ENCODE data around the gene ZNF77. TPM values are rescaled to one million over a fixed set of nuclear protein-coding genes. Genes with fewer than 3 reads are reported as not detected.
"Not testable (repeated sequence)": the region's sequence is repeated elsewhere in the genome, so short reads cannot be mapped to it uniquely, and the experiment has no call there.

ZNF77 gene
- total and polyA plus RNA-seq, 7 donors, result 0.84 to 2.4 (median 1.4) TPM

- intact Hi-C loops (cut with DNase I), result no loop called here
- no peak for ATAC-seq
Observed at GRCh38 chr19:2906631-2907195, 38.1 kb downstream of the ZNF77 start.

GRCh38 chr19:2905918-2906519 is 38.8 kb downstream of the ZNF77 start:
- Histone ChIP-seq H3K27ac (no peak overlapping the region), H3K4me3 (no peak overlapping the region), H3K4me1 (no peaks in the 10 kb centered on the region), H3K9me3 (no peaks in the 10 kb centered on the region), H3K27me3 (ENCODE audit: insufficient read depth in 3 of 3, low read length in 2 of 3) (no peaks in the 10 kb centered on the region), H3K36me3 (ENCODE audit: insufficient read depth in 1 of 2, low read depth in 1 of 2) (no peaks in the 10 kb centered on the region)
- DNase-seq, result no peak
- WGBS, 3 donors, result 87 to 90% (median 90%) methylated on average over 11 of the region's 11 CpGs
- no peak for ATAC-seq
- intact Hi-C loops (cut with DNase I), result no loop called here
- no peak for TF ChIP-seq CTCF (IDR thresholded peaks at IDR 0.05)

More at GRCh38 chr19:2906631-2907195, 38.1 kb downstream of the ZNF77 start:
- TF ChIP-seq CTCF (IDR thresholded peaks at IDR 0.05), result no peak
- no peaks in the 10 kb centered on the region for H3K36me3 ChIP-seq (ENCODE audit: insufficient read depth in 1 of 2, low read depth in 1 of 2)
- no peaks in the 10 kb centered on the region for H3K4me1 ChIP-seq
- no peak for DNase-seq
- no peak overlapping the region for H3K27ac ChIP-seq
- H3K4me3 ChIP-seq, result no peak overlapping the region
- H3K9me3 ChIP-seq, result no peaks in the 10 kb centered on the region
- H3K27me3 ChIP-seq (ENCODE audit: insufficient read depth in 3 of 3, low read length in 2 of 3), result no peaks in the 10 kb centered on the region
- 86 to 90% (median 87%) methylated on average over 20 of the region's 20 CpGs for WGBS, 3 donors

- not testable (repeated sequence) for H3K4me1 ChIP-seq; H3K27ac ChIP-seq; H3K27me3 ChIP-seq (ENCODE audit: insufficient read depth in 3 of 3, low read length in 2 of 3); DNase-seq; H3K36me3 ChIP-seq (ENCODE audit: insufficient read depth in 1 of 2, low read depth in 1 of 2); ATAC-seq; H3K4me3 ChIP-seq; H3K9me3 ChIP-seq
- WGBS, 3 donors, result 82 to 95% (median 89%) methylated on average over 13 of the region's 13 CpGs
- intact Hi-C loops (cut with DNase I), result loop anchor here in 1 of 2 donors (5.0 kb wide), 1 partner anchor 39 kb away; the partner anchor contains the start of gene ZNF77
Observed at GRCh38 chr19:2903326-2903725, 41.4 kb downstream of the ZNF77 start.

- intact Hi-C loops (cut with DNase I), result loop anchor here in 1 of 2 donors (5.0 kb wide), 1 partner anchor 40 kb away; the partner anchor contains the start of gene ZNF77
Observed at GRCh38 chr19:2902590-2903218, 42.1 kb downstream of the ZNF77 start.

More at GRCh38 chr19:2902590-2903218, 42.1 kb downstream of the ZNF77 start:
- Histone ChIP-seq H3K36me3 (ENCODE audit: insufficient read depth in 1 of 2, low read depth in 1 of 2) (no peaks in the 10 kb centered on the region), H3K4me3 (no peak overlapping the region), H3K4me1 (no peaks in the 10 kb centered on the region), H3K27ac (no peak overlapping the region), H3K27me3 (ENCODE audit: insufficient read depth in 3 of 3, low read length in 2 of 3) (no peaks in the 10 kb centered on the region), H3K9me3 (peaks cover under 1% of the 10 kb centered on the region)
- 72 to 84% (median 77%) methylated on average over 13 of the region's 13 CpGs for WGBS, 3 donors
- no peak for TF ChIP-seq CTCF (IDR thresholded peaks at IDR 0.05)
- no peak for ATAC-seq
- no peak for DNase-seq
